Esophagus squamous epithelium (tissue), 5 donors: ENCODE measurements around the gene SNX19. TPM values are rescaled to one million over a fixed set of nuclear protein-coding genes. Genes with fewer than 3 reads are reported as not detected.

Experiments used
- DNase-seq: peaks from one replicate; lab custom pipeline; 2025; lab: John Stamatoyannopoulos, UW
- H3K27ac ChIP-seq, 4 donors: fragments of 200-600 bp; sonication (generic); one replicate each; pipeline ENCODE4 v1.5.1; 2016 to 2019; ENCODE audit warnings: mild to moderate bottlenecking in 1 of 4
- H3K27me3 ChIP-seq, 4 donors: fragments of 200-600 bp; sonication (generic); 1 replicate in 3 of 4; 2 replicates in 1 of 4; pipeline versions ENCODE4 v1.5.1 to v1.6.0; 2017 to 2021; ENCODE audit warnings: antibody characterized with exemption in 1 of 4
- H3K36me3 ChIP-seq, 3 donors: fragments of 200-600 bp; sonication (generic); one replicate each; pipeline ENCODE4 v1.5.1; 2016 to 2019
- H3K4me1 ChIP-seq, 3 donors: fragments of 200-600 bp; sonication (generic); one replicate each; pipeline ENCODE4 v1.5.1; 2017 to 2019
- H3K4me3 ChIP-seq, 4 donors: fragments of 200-600 bp; sonication (generic); 1 replicate in 3 of 4; 2 replicates in 1 of 4; pipeline ENCODE4 v1.5.1; 2016 to 2019; ENCODE audit warnings: mild to moderate bottlenecking in 2 of 4, moderate library complexity in 1 of 4
- H3K9me3 ChIP-seq, 3 donors: fragments of 200-600 bp; sonication (generic); one replicate each; pipeline ENCODE4 v1.5.1; 2016 to 2019
- CTCF ChIP-seq, 6 experiments: fragments of 450-650 bp in 4 of 6; fragments of 200-600 bp in 2 of 6; sonication (generic) in 2 of 6; IDR thresholded peaks; one replicate each; pipeline ENCODE4 v1.5.1; 2016 to 2019; ENCODE audit warnings: antibody characterized with exemption in 6 of 6, mild to moderate bottlenecking in 4 of 6, moderate library complexity in 4 of 6
- POLR2A ChIP-seq, 4 donors: fragments of 450-650 bp; IDR thresholded peaks; one replicate each; pipeline ENCODE4 v1.6.1; 2017; ENCODE audit warnings: antibody characterized with exemption in 4 of 4, mild to moderate bottlenecking in 4 of 4, moderate library complexity in 3 of 4
- WGBS, 2 donors: methylation state at CpG; one replicate each; pipeline ENCODE4 v1.1.5; 2018; 5-methylcytosine and 5-hydroxymethylcytosine counted together
- intact Hi-C: fragments of 100-400 bp; cut with DNase I; formaldehyde crosslinking; loops from one replicate; pipeline ENCODE4 v1.15.0; 2022
- total RNA-seq, 4 donors: library from RNA; depleted of rRNA; stranded (reverse); fragments of >200 nt; gene quantifications; one replicate each; pipeline ENCODE4 v1.1.0, GENCODE V29; 2016
- donor health status: DM: yes; HTN: yes; CAD: no.

Gene SNX19
- total RNA-seq, 4 donors from 2014 or later, result 38.0 to 75.0 (median 52.1) TPM

- H3K27ac ChIP-seq, result no peak overlapping the region
- TF ChIP-seq POLR2A (IDR thresholded peaks at IDR 0.05) (no peak), CTCF (IDR thresholded peaks at IDR 0.05) (no peak)
- no peaks in the 10 kb centered on the region for H3K27me3 ChIP-seq
- whole genome bisulfite sequencing, 2 donors, result 37 to 62% methylated on average over 4 of the region's 4 CpGs
- H3K4me3 ChIP-seq, result no peak overlapping the region
- intact Hi-C loops, result loop anchor here (10.0 kb wide), 1 partner anchor 458 kb away; no protein-coding TSS in a partner anchor
- H3K4me1 ChIP-seq, result peaks cover 0 to 59% (median 18%) of the 10 kb centered on the region in 3 donors
- no peak for DNase-seq
- no peaks in the 10 kb centered on the region for H3K9me3 ChIP-seq
- H3K36me3 ChIP-seq, result peaks cover 5 to 77% (median 5%) of the 10 kb centered on the region in 3 donors
These were observed 23.4 kb downstream of the SNX19 start for GRCh38 chr11:130892861-130893260.

GRCh38 chr11:130891326-130891725 lies 25.0 kb downstream of the SNX19 start:
- intact Hi-C loops, result loop anchor here (10.0 kb wide), 1 partner anchor 457 kb away; no protein-coding TSS in a partner anchor
- peak overlapping the region in 1 of 4 donors; percentile 47 for H3K27ac ChIP-seq
- WGBS, 2 donors, result 7 to 9% methylated on average over 1 of the region's 1 CpG

GRCh38 chr11:130890039-130890745 lies 26.1 kb downstream of the SNX19 start:
- Histone ChIP-seq H3K27me3 (no peaks in the 10 kb centered on the region), H3K36me3 (peaks cover 5 to 65% (median 5%) of the 10 kb centered on the region in 3 donors), H3K27ac (no peak overlapping the region), H3K4me1 (peaks cover 0 to 43% (median 18%) of the 10 kb centered on the region in 3 donors), H3K4me3 (no peak overlapping the region), H3K9me3 (no peaks in the 10 kb centered on the region)
- intact Hi-C loops, result loop anchor here (10.0 kb wide), 1 partner anchor 455 kb away; no protein-coding TSS in a partner anchor
- WGBS, 2 donors, result 84 to 90% methylated on average over 1 to 2 of the region's 2 CpGs
- TF ChIP-seq POLR2A (IDR thresholded peaks at IDR 0.05), result no peak
- no peak for DNase-seq

More at GRCh38 chr11:130891326-130891725, 25.0 kb downstream of the SNX19 start:
- H3K4me1 ChIP-seq, result peaks cover 0 to 46% (median 18%) of the 10 kb centered on the region in 3 donors
- no peaks in the 10 kb centered on the region for H3K27me3 ChIP-seq
- H3K36me3 ChIP-seq, result peaks cover 5 to 65% (median 5%) of the 10 kb centered on the region in 3 donors
- DNase-seq, result no peak
- TF ChIP-seq CTCF (IDR thresholded peaks at IDR 0.05), result no peak
- no peak for TF ChIP-seq POLR2A (IDR thresholded peaks at IDR 0.05)
- no peak overlapping the region for H3K4me3 ChIP-seq
- H3K9me3 ChIP-seq, result no peaks in the 10 kb centered on the region

- no peak overlapping the region for H3K4me3 ChIP-seq
- H3K36me3 ChIP-seq, result peaks cover 0 to 65% (median 5%) of the 10 kb centered on the region in 3 donors
- intact Hi-C loops, result no loop called here
- H3K27ac ChIP-seq, result no peak overlapping the region
- no peak for DNase-seq
- WGBS, 2 donors, result 93 to 94% methylated on average over 3 of the region's 3 CpGs
- peaks cover 0 to 32% (median 13%) of the 10 kb centered on the region in 3 donors for H3K4me1 ChIP-seq
- H3K9me3 ChIP-seq, result no peaks in the 10 kb centered on the region
- no peak for TF ChIP-seq POLR2A (IDR thresholded peaks at IDR 0.05)
- TF ChIP-seq CTCF (IDR thresholded peaks at IDR 0.05), result no peak
- H3K27me3 ChIP-seq, result no peaks in the 10 kb centered on the region
These were observed 27.5 kb downstream of the SNX19 start for GRCh38 chr11:130888790-130889189.

GRCh38 chr11:130886704-130887103 lies 29.6 kb downstream of the SNX19 start:
- no peak overlapping the region for H3K27ac ChIP-seq
- peaks cover 0 to 66% (median 4%) of the 10 kb centered on the region in 3 donors for H3K36me3 ChIP-seq
- no peaks in the 10 kb centered on the region for H3K27me3 ChIP-seq
- intact Hi-C loops, result no loop called here
- no peak overlapping the region for H3K4me3 ChIP-seq
- WGBS, 2 donors, result 64 to 89% methylated on average over 2 of the region's 2 CpGs
- peaks cover 0 to 16% (median 6%) of the 10 kb centered on the region in 3 donors for H3K4me1 ChIP-seq
- H3K9me3 ChIP-seq, result no peaks in the 10 kb centered on the region
- no peak for TF ChIP-seq POLR2A (IDR thresholded peaks at IDR 0.05)
- TF ChIP-seq CTCF (IDR thresholded peaks at IDR 0.05), result no peak
- no peak for DNase-seq
